Measurements from ENCODE around the gene COX6A1.

COX6A1 gene

GRCh38 chr12:120457133-120457532 is 19.2 kb downstream of the COX6A1 start:
- H3K27me3 ChIP-seq (ENCODE audit: control insufficient read depth, insufficient read depth, low read length) = no peaks in the 10 kb centered on the region
- H3K9me3 ChIP-seq (ENCODE audit: control insufficient read depth, insufficient read depth, low read length) = no peaks in the 10 kb centered on the region
- peaks cover 23% of the 10 kb centered on the region for H3K36me3 ChIP-seq (ENCODE audit: control insufficient read depth, insufficient read depth, low read length)
- H3K9ac ChIP-seq (ENCODE audit: low read depth, low read length) = no peak overlapping the region
- no peaks in the 10 kb centered on the region for H3K4me1 ChIP-seq (ENCODE audit: control insufficient read depth, insufficient read depth, low read length)
- no peak overlapping the region for H3K4me3 ChIP-seq (ENCODE audit: low read depth, low read length)

DNA sequence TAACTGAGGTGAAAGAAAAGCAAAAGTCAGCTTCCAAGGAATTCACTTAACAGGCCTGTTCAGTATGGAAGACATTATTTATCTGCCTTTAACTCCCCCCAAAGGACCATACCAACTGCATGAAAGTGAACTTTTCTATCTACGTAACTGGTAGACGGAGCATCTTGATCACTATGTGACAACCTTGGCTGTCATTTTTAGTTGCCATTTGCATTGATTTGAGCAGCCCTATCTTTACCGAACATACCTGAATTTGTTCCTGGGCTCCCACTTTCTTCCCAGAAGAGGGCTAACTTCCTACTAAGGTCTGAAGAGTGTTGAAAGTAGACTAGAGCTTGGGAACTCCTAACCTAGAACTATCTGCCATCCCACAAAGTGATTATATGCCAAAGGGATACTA is 22.2 kb downstream of the COX6A1 start:
- Histone ChIP-seq H3K9ac (ENCODE audit: low read depth, low read length) (no peak overlapping the region), H3K9me3 (ENCODE audit: control insufficient read depth, insufficient read depth, low read length) (no peaks in the 10 kb centered on the region), H3K4me1 (ENCODE audit: control insufficient read depth, insufficient read depth, low read length) (no peaks in the 10 kb centered on the region), H3K36me3 (ENCODE audit: control insufficient read depth, insufficient read depth, low read length) (peaks cover 44% of the 10 kb centered on the region), H3K27me3 (ENCODE audit: control insufficient read depth, insufficient read depth, low read length) (no peaks in the 10 kb centered on the region), H3K4me3 (ENCODE audit: low read depth, low read length) (no peak overlapping the region)

GRCh38 chr12:120462099-120462640 is 24.3 kb downstream of the COX6A1 start:
- Histone ChIP-seq H3K4me1 (ENCODE audit: control insufficient read depth, insufficient read depth, low read length) (peaks cover 3% of the 10 kb centered on the region), H3K36me3 (ENCODE audit: control insufficient read depth, insufficient read depth, low read length) (peaks cover 44% of the 10 kb centered on the region), H3K27me3 (ENCODE audit: control insufficient read depth, insufficient read depth, low read length) (no peaks in the 10 kb centered on the region)

GRCh38 chr12:120463712-120464111 is 25.8 kb downstream of the COX6A1 start:
- Histone ChIP-seq H3K9me3 (ENCODE audit: control insufficient read depth, insufficient read depth, low read length) (no peaks in the 10 kb centered on the region), H3K36me3 (ENCODE audit: control insufficient read depth, insufficient read depth, low read length) (peaks cover 40% of the 10 kb centered on the region), H3K4me3 (ENCODE audit: low read depth, low read length) (no peak overlapping the region), H3K4me1 (ENCODE audit: control insufficient read depth, insufficient read depth, low read length) (peaks cover 3% of the 10 kb centered on the region), H3K9ac (ENCODE audit: low read depth, low read length) (no peak overlapping the region), H3K27me3 (ENCODE audit: control insufficient read depth, insufficient read depth, low read length) (no peaks in the 10 kb centered on the region)

More at GRCh38 chr12:120462099-120462640, 24.3 kb downstream of the COX6A1 start:
- no peak overlapping the region for H3K9ac ChIP-seq (ENCODE audit: low read depth, low read length)
- no peak overlapping the region for H3K4me3 ChIP-seq (ENCODE audit: low read depth, low read length)
- no peaks in the 10 kb centered on the region for H3K9me3 ChIP-seq (ENCODE audit: control insufficient read depth, insufficient read depth, low read length)

- H3K27me3 ChIP-seq (ENCODE audit: control insufficient read depth, insufficient read depth, low read length) = no peaks in the 10 kb centered on the region
Observed at GRCh38 chr12:120465756-120466155, 27.8 kb downstream of the COX6A1 start.

DNA sequence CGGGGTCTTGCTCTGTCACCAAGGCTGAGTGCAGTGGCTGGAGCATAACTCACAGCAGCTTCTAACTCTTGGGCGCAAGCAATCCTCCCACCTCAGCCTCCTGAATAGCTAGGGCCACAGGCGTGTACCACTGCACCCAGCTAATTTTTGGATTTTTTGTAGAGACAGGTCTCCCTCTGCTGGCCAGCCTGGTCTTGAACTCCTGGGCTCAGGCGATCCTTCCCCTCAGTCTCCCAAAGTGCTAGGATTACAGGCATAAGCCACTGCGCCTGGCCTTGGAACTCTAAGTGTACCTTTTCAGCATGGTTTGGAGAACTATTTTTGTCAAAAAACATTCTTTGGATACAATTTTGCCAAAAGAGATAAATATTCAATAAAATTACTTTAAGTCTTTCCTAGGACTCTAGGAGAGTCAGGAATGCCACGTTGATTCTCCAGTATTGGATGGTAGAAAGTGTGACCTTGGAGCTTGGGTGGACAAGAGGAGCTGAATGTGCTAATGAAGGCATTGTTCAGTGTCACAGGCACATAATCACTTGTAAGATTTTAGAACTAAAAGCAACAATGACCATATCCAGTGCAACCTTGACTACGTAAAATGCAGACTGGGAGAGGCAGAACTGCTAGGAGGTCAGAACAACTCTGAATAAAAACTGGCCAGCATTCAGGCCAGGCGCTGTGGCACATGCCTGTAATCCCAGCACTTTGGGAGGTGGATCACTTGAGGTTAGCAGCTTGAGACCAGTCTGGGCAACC is 28.8 kb downstream of the COX6A1 start:
- H3K9ac ChIP-seq (ENCODE audit: low read depth, low read length) = no peak overlapping the region
- peaks cover 28% of the 10 kb centered on the region for H3K36me3 ChIP-seq (ENCODE audit: control insufficient read depth, insufficient read depth, low read length)
- H3K4me1 ChIP-seq (ENCODE audit: control insufficient read depth, insufficient read depth, low read length) = peaks cover 3% of the 10 kb centered on the region
- H3K9me3 ChIP-seq (ENCODE audit: control insufficient read depth, insufficient read depth, low read length) = no peaks in the 10 kb centered on the region
- H3K27me3 ChIP-seq (ENCODE audit: control insufficient read depth, insufficient read depth, low read length) = no peaks in the 10 kb centered on the region
- no peak overlapping the region for H3K4me3 ChIP-seq (ENCODE audit: low read depth, low read length)

More at GRCh38 chr12:120465756-120466155, 27.8 kb downstream of the COX6A1 start:
- Histone ChIP-seq H3K9me3 (ENCODE audit: control insufficient read depth, insufficient read depth, low read length) (no peaks in the 10 kb centered on the region), H3K9ac (ENCODE audit: low read depth, low read length) (no peak overlapping the region), H3K36me3 (ENCODE audit: control insufficient read depth, insufficient read depth, low read length) (peaks cover 28% of the 10 kb centered on the region), H3K4me3 (ENCODE audit: low read depth, low read length) (no peak overlapping the region), H3K4me1 (ENCODE audit: control insufficient read depth, insufficient read depth, low read length) (peaks cover 3% of the 10 kb centered on the region)

DNA sequence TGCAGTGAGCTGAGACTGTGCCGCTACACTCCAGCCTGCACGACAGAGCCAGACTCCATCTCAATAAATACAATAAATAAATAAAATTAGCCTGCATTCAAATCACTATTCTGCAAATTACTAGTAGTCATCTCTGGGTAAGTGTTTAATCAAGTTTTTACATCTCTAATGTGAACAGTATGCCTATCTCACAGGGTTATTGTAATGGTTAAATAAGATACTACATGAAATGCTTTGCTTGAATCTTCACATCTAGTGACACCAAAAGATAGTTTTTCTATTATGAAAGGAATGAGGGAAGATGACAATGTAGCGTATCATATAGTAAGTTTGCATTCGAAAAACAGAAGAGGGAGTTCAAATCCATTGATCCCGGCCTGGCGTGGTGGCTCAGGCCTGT is 29.5 kb downstream of the COX6A1 start:
- H3K36me3 ChIP-seq (ENCODE audit: control insufficient read depth, insufficient read depth, low read length) = peaks cover 27% of the 10 kb centered on the region

GRCh38 chr12:120468325-120468820 is 30.5 kb downstream of the COX6A1 start:
- Histone ChIP-seq H3K4me1 (ENCODE audit: control insufficient read depth, insufficient read depth, low read length) (peaks cover 3% of the 10 kb centered on the region), H3K36me3 (ENCODE audit: control insufficient read depth, insufficient read depth, low read length) (peaks cover 20% of the 10 kb centered on the region), H3K27me3 (ENCODE audit: control insufficient read depth, insufficient read depth, low read length) (no peaks in the 10 kb centered on the region), H3K9me3 (ENCODE audit: control insufficient read depth, insufficient read depth, low read length) (no peaks in the 10 kb centered on the region), H3K4me3 (ENCODE audit: low read depth, low read length) (peak overlapping the region; percentile 82), H3K9ac (ENCODE audit: low read depth, low read length) (peak overlapping the region; percentile 87)

More for the DNA sequence above, 29.5 kb downstream of the COX6A1 start:
- H3K4me3 ChIP-seq (ENCODE audit: low read depth, low read length) = no peak overlapping the region
- peaks cover 3% of the 10 kb centered on the region for H3K4me1 ChIP-seq (ENCODE audit: control insufficient read depth, insufficient read depth, low read length)
- no peaks in the 10 kb centered on the region for H3K27me3 ChIP-seq (ENCODE audit: control insufficient read depth, insufficient read depth, low read length)
- no peak overlapping the region for H3K9ac ChIP-seq (ENCODE audit: low read depth, low read length)
- no peaks in the 10 kb centered on the region for H3K9me3 ChIP-seq (ENCODE audit: control insufficient read depth, insufficient read depth, low read length)

- Histone ChIP-seq H3K27me3 (ENCODE audit: control insufficient read depth, insufficient read depth, low read length) (no peaks in the 10 kb centered on the region), H3K9ac (ENCODE audit: low read depth, low read length) (peak overlapping the region; percentile 87), H3K4me3 (ENCODE audit: low read depth, low read length) (peak overlapping the region; percentile 82), H3K4me1 (ENCODE audit: control insufficient read depth, insufficient read depth, low read length) (peaks cover 3% of the 10 kb centered on the region), H3K36me3 (ENCODE audit: control insufficient read depth, insufficient read depth, low read length) (peaks cover 14% of the 10 kb centered on the region), H3K9me3 (ENCODE audit: control insufficient read depth, insufficient read depth, low read length) (no peaks in the 10 kb centered on the region)
Observed at GRCh38 chr12:120468821-120469449, 31.0 kb downstream of the COX6A1 start.

DNA sequence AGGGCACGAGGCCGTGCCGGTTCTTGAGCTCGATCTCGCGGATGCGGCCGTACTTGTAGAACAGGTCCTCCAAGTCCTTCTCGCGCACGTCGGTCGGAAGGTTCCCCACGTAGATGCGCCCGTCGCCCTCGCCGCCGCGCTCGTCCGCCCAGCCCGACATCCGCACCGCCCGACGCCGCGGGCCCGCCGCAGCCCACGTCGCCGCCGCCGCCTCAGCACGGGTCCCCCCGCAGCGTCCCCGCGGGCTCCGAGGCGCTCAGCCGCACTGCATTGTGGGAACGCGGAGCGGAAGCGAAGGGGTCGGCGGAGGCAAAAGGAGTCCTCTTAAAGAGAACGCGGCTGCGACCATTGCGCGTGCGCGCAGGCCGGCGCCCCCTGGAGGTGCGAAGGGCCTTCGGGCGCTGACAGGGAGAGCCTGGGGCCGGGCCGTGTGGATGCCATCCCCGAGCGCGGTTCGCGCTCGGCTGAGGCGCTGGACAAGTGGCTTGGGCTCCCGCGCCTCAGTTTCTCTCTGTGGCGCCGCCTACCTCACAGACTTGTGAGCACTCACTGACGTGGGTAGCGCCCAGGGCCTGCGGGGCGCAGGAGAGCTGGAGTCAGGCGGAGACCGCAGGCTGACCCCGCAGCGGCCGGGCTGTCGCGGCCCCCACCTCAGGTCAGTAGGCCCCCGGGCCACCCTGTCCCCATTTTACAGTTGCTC is 31.7 kb downstream of the COX6A1 start, which contains the start of gene SRSF9:
SRSF9 (minus strand) TSS at position 299 of the 700 bp plus-strand sequence; CDS start at position 160, 139 bp downstream.
- peaks cover 9% of the 10 kb centered on the region for H3K36me3 ChIP-seq (ENCODE audit: control insufficient read depth, insufficient read depth, low read length)
- H3K9ac ChIP-seq (ENCODE audit: low read depth, low read length) = peak within 1 kb of the TSS; percentile 87
- H3K4me1 ChIP-seq (ENCODE audit: control insufficient read depth, insufficient read depth, low read length) = peaks cover 3% of the 10 kb centered on the region
- peak within 1 kb of the TSS; percentile 83 for H3K4me3 ChIP-seq (ENCODE audit: low read depth, low read length)
- no peaks in the 10 kb centered on the region for H3K27me3 ChIP-seq (ENCODE audit: control insufficient read depth, insufficient read depth, low read length)
- H3K9me3 ChIP-seq (ENCODE audit: control insufficient read depth, insufficient read depth, low read length) = no peaks in the 10 kb centered on the region

- Histone ChIP-seq H3K4me3 (ENCODE audit: low read depth, low read length) (peak overlapping the region; percentile 83), H3K9ac (ENCODE audit: low read depth, low read length) (peak overlapping the region; percentile 83), H3K9me3 (ENCODE audit: control insufficient read depth, insufficient read depth, low read length) (no peaks in the 10 kb centered on the region), H3K36me3 (ENCODE audit: control insufficient read depth, insufficient read depth, low read length) (peaks cover 3% of the 10 kb centered on the region), H3K27me3 (ENCODE audit: control insufficient read depth, insufficient read depth, low read length) (no peaks in the 10 kb centered on the region), H3K4me1 (ENCODE audit: control insufficient read depth, insufficient read depth, low read length) (peaks cover 3% of the 10 kb centered on the region)
Observed at GRCh38 chr12:120470150-120470784, 32.4 kb downstream of the COX6A1 start.

All from iPS-15b (cell line).